Naive B cell (primary cell): ENCODE results near the gene EML4. TPM values are rescaled to one million over a fixed set of nuclear protein-coding genes. Genes with fewer than 3 reads are reported as not detected.

ENCODE experiments used
- ATAC-seq, 2 donors: fragments of 150-1000 bp; cut with Tn5 transposase; 2 replicates each; pipeline ENCODE4 v1.10.0; 2021; ENCODE audit warnings: low read depth in 2 of 2, mild to moderate bottlenecking in 2 of 2, moderate library complexity in 2 of 2
- DNase-seq: peaks from one replicate; pipeline ENCODE4 v3.0.0; 2022
- H3K27ac Mint-ChIP-seq, 6 donors: one replicate each; pipeline ENCODE4 v1.8.0; 2020 to 2022; ENCODE audit warnings: mild to moderate bottlenecking in 6 of 6, mixed read lengths in 6 of 6, moderate library complexity in 5 of 6, inconsistent platforms in 2 of 6
- H3K27me3 Mint-ChIP-seq, 3 donors: one replicate each; pipeline ENCODE4 v1.8.0; 2021 to 2022; ENCODE audit warnings: mixed read lengths in 3 of 3, mild to moderate bottlenecking in 1 of 3
- H3K36me3 Mint-ChIP-seq, 2 donors: one replicate each; pipeline ENCODE4 v1.8.0; 2020 to 2022; ENCODE audit warnings: mixed read lengths in 2 of 2, inconsistent platforms in 1 of 2, mild to moderate bottlenecking in 1 of 2
- H3K4me1 Mint-ChIP-seq, 3 donors: one replicate each; pipeline ENCODE4 v1.8.0; 2020 to 2022; ENCODE audit warnings: mixed read lengths in 3 of 3, inconsistent platforms in 1 of 3, mild to moderate bottlenecking in 1 of 3, moderate library complexity in 1 of 3
- H3K4me3 Mint-ChIP-seq, 8 donors: one replicate each; pipeline ENCODE4 v1.8.0; 2020 to 2022; ENCODE audit warnings: mild to moderate bottlenecking in 8 of 8, mixed read lengths in 8 of 8, moderate library complexity in 8 of 8, inconsistent platforms in 2 of 8
- H3K9me3 Mint-ChIP-seq, 7 donors: one replicate each; pipeline ENCODE4 v1.8.0; 2020 to 2022; ENCODE audit warnings: mixed read lengths in 7 of 7, mild to moderate bottlenecking in 5 of 7, inconsistent platforms in 2 of 7, moderate library complexity in 1 of 7
- polyA plus RNA-seq, 6 donors: library from polyadenylated mRNA; unstranded; fragments of 300-500 nt; fragmentation: Illumina TruSeq; gene quantifications; one replicate each; pipeline ENCODE4 v1.2.3, GENCODE V29; 2021; ENCODE audit warnings: low read depth in 6 of 6

Gene EML4
- polyA plus RNA-seq, 6 donors from 2014 or later, result 33.3 to 77.6 (median 62.5) TPM

DNA sequence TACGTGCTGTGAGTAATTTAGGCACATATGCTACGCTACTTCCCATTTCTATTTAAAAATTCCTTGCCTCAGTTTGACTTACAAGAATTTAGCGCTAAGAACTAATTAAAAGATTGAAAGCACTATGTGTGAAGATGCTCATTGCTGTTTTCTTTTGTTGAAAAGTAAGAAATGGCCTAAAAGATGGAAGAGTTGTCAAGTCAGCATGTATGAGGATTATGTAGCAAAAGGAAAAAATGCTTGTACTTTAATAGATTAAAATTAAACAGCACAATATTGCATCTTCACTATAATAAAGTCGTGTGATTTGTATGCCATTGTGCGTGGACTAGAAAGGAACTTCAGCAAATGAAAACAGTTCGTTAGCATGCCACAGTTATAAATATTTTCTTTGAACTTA is 114.9 kb downstream of the EML4 start:
- Mint-ChIP-seq H3K4me1 (no peaks in the 10 kb centered on the region), H3K27ac (peak overlapping the region in 2 of 6 donors; percentile 67 to 69), H3K9me3 (no peaks in the 10 kb centered on the region), H3K4me3 (no peak overlapping the region), H3K36me3 (peaks cover 20% of the 10 kb centered on the region in 2 donors), H3K27me3 (no peaks in the 10 kb centered on the region)
- DNase-seq, result no peak
- no peak for ATAC-seq

DNA sequence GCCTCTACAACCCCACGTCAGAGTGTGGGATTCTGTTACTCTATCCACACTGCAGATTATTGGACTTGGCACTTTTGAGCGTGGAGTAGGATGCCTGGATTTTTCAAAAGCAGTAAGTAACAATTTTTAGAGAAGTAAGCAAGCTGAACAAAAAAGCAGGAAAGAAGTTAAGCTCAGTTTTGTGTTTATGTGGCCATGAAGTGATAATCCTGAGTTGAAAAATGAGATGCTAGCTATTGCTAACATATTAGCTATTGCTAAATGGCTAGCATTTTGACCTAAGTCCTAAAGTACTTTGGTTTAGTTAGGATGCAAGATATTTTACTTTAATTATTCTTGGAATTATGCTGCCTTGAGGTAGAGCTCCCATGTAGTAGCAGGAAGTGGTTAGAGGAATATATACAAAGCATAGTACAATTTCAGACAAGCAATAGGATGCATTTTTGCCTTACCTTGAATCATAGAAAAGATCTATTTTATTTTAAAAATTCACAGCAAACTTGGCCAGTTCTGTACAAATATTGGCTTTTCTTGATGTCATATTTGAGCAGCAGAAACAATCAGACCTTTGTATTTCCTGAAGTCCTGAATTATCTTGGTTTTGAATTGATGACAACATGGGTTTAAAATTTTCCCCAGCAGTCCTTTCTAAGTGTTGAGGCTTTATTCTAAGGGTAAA is 117.3 kb downstream of the EML4 start:
- peak overlapping the region in 1 of 6 donors; percentile 24 for H3K27ac Mint-ChIP-seq
- peaks cover 27 to 29% of the 10 kb centered on the region in 2 donors for H3K36me3 Mint-ChIP-seq
- no peaks in the 10 kb centered on the region for H3K27me3 Mint-ChIP-seq
- ATAC-seq, result no peak
- H3K4me1 Mint-ChIP-seq, result no peaks in the 10 kb centered on the region
- no peak for DNase-seq
- H3K9me3 Mint-ChIP-seq, result no peaks in the 10 kb centered on the region
- no peak overlapping the region for H3K4me3 Mint-ChIP-seq

DNA sequence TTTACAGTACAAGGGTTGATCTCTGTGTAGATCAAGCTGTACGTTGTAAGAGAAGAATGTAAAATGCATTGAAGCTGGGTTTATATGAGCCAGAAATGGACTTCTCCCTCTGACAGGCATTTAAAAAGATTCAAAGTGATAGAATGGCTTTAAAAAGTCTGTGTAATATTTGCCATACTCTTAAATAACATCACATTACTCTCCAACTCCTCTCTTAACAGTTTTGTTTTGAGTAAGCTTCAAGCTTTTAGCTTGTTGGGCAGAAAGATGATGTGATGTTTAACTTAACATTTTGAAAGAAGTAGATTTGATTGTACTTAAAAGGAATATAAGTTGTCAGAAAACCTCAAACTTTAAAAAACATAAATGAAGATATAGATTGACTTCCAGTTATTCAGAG is 119.7 kb downstream of the EML4 start:
- DNase-seq (no peak), ATAC-seq (no peak)
- Mint-ChIP-seq H3K4me3 (no peak overlapping the region), H3K4me1 (no peaks in the 10 kb centered on the region), H3K36me3 (peaks cover 28 to 30% of the 10 kb centered on the region in 2 donors), H3K27me3 (no peaks in the 10 kb centered on the region), H3K9me3 (no peaks in the 10 kb centered on the region), H3K27ac (peak overlapping the region in 1 of 6 donors; percentile 7)

DNA sequence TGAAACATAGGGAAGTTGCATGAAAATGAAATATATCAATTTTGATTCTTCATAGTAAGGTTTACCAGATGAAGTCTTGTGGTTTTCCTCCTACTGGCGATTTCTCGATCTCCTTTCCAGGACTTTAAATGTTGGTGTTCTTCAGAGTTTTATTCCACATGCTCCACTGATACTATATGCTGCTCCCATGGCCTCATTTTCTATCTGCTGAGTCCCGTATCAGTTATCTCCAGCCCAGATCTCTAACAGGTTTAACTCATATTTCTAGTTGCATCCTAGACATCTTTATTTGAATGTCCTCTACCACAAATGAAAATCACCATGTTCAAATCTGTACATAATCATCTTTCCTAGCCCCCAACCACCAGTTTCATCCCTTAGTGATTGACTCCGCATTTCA is 120.1 kb downstream of the EML4 start:
- Mint-ChIP-seq H3K27ac (peak overlapping the region in 2 of 6 donors; percentile 2 to 7), H3K27me3 (no peaks in the 10 kb centered on the region), H3K4me3 (no peak overlapping the region), H3K4me1 (no peaks in the 10 kb centered on the region), H3K9me3 (no peaks in the 10 kb centered on the region), H3K36me3 (peaks cover 26 to 28% of the 10 kb centered on the region in 2 donors)
- ATAC-seq (no peak), DNase-seq (no peak)

DNA sequence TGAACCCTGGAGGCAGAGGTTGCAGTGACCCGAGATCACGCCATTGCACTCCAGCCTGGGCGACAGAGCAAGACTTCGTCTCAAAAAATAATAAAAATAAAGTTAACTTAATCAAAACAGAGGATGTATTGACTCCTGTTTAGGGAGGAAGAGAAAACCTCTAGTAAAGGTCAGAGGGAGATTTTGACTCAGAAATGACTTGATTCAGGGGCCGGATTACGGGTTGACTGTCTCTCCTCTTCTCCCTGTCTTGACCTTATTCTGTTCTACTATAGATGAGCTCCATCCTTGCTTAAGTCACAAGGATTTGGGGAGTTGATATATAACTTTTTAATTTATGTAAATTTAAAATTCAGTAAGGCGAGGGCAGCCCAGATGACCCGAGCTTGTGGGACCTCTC is 120.9 kb downstream of the EML4 start:
- Mint-ChIP-seq H3K36me3 (peaks cover 27 to 28% of the 10 kb centered on the region in 2 donors), H3K4me1 (peaks cover 0 to 2% (median under 1%) of the 10 kb centered on the region in 3 donors), H3K27me3 (no peaks in the 10 kb centered on the region), H3K4me3 (no peak overlapping the region), H3K27ac (peak overlapping the region in 1 of 6 donors; percentile 2), H3K9me3 (no peaks in the 10 kb centered on the region)
- DNase-seq, result no peak
- ATAC-seq, result no peak

DNA sequence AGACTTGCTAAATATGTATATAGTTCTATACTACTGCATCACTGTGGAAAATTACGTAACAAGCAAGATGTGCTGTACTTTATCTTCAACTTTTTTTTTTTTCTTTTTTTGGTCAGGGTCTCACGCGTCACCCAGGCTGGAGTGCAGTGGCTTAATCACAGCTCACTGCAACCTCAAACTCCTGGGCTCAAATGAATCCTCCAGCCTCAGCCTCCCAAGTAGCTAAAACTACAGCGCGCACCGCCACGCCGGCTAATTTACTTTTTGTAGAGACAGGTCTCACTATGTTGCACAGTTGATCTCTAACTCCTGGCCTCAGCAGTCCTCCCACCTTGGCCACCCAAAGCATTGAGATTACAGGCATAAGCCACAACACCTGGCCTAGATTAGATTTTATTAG is 123.9 kb downstream of the EML4 start:
- Mint-ChIP-seq H3K4me3 (no peak overlapping the region), H3K36me3 (peaks cover 29 to 41% of the 10 kb centered on the region in 2 donors), H3K27ac (peak overlapping the region in 3 of 6 donors; percentile 36 to 76 (median 56)), H3K27me3 (no peaks in the 10 kb centered on the region), H3K9me3 (no peaks in the 10 kb centered on the region), H3K4me1 (peaks cover 15 to 23% (median 16%) of the 10 kb centered on the region in 3 donors)
- no peak for DNase-seq
- no peak for ATAC-seq

DNA sequence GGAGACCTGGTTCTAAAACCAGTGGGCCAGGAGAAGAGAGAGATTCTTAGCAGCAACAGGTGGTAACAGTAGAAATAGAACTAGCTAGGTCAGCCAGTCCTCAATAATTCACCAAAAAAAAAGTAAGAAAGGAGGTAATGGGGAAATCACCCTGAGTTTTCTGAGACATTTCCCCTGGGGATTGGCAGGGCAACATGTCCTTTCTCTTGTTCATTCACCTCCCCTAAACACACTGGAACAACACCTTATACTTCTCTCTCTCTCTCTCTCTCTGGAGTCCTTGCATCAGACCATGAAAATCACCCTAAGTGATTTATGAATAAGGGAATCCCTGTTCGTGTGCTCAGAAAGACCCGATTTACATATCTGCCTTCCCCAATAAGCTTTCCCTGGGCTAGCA is 127.1 kb downstream of the EML4 start:
- Mint-ChIP-seq H3K36me3 (peaks cover 22 to 40% of the 10 kb centered on the region in 2 donors), H3K4me1 (peaks cover 15 to 23% (median 16%) of the 10 kb centered on the region in 3 donors), H3K9me3 (no peaks in the 10 kb centered on the region), H3K4me3 (peak overlapping the region in 4 of 8 donors; percentile 0 to 60 (median 8)), H3K27ac (peak overlapping the region in 5 of 6 donors; percentile 2 to 84 (median 31)), H3K27me3 (no peaks in the 10 kb centered on the region)
- DNase-seq (peak; percentile 14), ATAC-seq (peak; percentile 63 to 69)

DNA sequence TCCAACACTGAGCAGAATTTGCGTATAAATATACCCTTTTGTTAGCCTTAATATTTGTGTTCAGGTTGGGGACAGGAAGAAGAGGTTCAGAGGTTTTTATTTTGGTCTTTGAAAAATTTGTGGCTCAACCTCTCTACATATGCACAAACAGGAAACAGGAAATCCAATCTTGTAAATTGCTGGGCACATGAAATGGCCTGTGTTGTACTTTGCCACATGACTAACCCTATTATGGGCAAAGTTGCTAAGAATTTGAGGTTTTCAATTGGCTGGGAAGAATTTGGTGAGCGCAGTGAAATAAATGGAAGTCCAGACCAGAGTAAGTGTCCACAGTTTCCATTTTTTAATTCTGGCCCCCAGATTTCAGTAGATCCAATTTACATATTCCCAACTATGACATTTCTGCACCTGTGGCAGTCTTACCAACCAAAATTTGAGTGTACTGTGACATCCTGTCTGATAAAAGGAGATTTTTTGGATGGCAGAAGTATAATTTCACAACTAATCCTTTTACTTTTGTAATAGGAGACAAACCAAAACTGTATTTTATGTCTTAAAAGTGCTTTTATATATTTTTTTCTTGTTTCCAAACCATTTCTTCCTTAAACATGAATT is 128.3 kb downstream of the EML4 start:
- H3K4me1 Mint-ChIP-seq, result peaks cover 15 to 23% (median 16%) of the 10 kb centered on the region in 3 donors
- H3K27me3 Mint-ChIP-seq, result no peaks in the 10 kb centered on the region
- no peaks in the 10 kb centered on the region for H3K9me3 Mint-ChIP-seq
- H3K4me3 Mint-ChIP-seq, result peak overlapping the region in 5 of 8 donors; percentile 32 to 75 (median 43)
- peak overlapping the region; percentile 20 to 78 (median 63) for H3K27ac Mint-ChIP-seq
- peaks cover 20 to 36% of the 10 kb centered on the region in 2 donors for H3K36me3 Mint-ChIP-seq
- DNase-seq, result no peak
- peak; percentile 34 to 35 for ATAC-seq

DNA sequence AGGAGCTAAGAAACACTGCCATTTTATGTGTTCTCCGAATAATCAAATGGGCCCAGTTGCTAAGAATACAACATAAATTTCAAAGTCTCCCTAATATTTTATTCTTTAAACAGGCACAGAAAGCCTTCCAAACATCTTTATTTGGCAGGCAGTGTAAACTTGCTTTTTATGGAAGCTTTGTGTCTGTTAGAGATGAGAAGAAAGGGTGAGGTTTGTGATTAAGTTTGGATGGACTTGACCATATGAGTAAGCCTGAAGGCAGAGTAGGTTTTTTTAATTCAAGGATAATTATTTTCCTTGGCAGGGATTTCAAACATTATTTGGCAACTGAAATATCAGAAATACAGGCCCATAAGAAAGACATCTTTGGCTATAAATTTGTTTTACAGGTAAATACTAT is 129.0 kb downstream of the EML4 start:
- ATAC-seq (no peak), DNase-seq (no peak)
- H3K36me3 Mint-ChIP-seq, result peaks cover 18 to 38% of the 10 kb centered on the region in 2 donors
- peaks cover 15 to 23% (median 16%) of the 10 kb centered on the region in 3 donors for H3K4me1 Mint-ChIP-seq
- H3K4me3 Mint-ChIP-seq, result no peak overlapping the region
- H3K9me3 Mint-ChIP-seq, result no peaks in the 10 kb centered on the region
- peak overlapping the region in 5 of 6 donors; percentile 43 to 83 (median 75) for H3K27ac Mint-ChIP-seq
- H3K27me3 Mint-ChIP-seq, result no peaks in the 10 kb centered on the region

DNA sequence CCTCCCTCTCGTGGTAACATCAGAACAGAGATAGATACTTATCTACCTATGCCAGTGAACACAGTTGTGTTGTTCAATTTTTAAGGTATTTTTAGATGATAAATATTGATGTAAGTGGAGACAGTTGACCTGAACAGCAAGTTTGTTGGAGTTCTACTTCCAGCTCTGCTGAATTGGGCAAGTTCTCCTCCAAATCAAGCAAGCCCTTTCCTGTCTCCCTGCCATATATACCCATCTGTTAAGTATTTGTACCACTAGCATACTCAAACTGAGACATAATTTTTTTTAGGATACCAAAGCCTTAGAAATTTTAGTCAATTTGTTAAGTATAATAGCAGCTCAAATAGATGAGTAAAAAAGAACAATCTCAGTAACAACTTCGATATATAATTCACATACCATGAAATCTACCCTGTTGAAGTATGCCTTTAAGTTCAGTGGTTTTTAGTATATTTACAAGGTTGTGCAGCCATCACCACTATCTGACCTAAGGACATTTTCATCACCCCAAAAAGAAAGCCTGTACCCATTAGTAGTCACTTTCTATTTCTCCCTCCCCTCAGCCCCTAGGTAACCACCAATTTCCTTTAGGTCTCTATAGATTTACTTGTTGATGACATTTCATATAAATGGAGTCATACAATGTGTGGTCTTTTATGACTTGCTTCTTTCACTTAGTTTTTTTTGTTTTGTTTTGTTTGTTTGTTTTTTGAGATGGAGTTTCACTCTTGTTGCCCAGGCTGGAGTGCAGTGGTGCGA is 130.0 kb downstream of the EML4 start:
- H3K4me1 Mint-ChIP-seq, result peaks cover 15 to 23% (median 16%) of the 10 kb centered on the region in 3 donors
- no peak for DNase-seq
- H3K9me3 Mint-ChIP-seq, result no peaks in the 10 kb centered on the region
- H3K27ac Mint-ChIP-seq, result peak overlapping the region in 4 of 6 donors; percentile 5 to 81 (median 59)
- no peaks in the 10 kb centered on the region for H3K27me3 Mint-ChIP-seq
- no peak overlapping the region for H3K4me3 Mint-ChIP-seq
- ATAC-seq, result no peak
- H3K36me3 Mint-ChIP-seq, result peaks cover 24 to 39% of the 10 kb centered on the region in 2 donors

DNA sequence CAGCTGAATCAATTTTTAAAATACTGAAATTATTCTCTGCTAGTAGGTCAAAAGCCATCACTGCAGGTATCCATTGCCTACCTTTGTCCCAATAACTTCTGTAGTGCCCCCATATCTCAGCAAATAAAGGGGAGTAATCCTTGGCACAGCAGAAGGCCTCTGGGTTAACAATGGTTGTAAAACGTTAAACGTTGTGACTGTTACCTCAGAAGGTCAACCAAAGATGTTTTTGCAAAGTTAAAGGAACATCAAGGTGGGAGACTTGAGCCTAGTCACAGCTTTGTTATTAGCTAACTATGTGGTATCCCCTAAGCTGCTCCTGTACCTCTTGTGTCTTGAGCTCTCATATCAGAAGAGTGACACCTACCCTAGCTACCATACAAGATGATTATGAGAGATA is 131.4 kb downstream of the EML4 start:
- DNase-seq (no peak), ATAC-seq (no peak)
- no peak overlapping the region for H3K4me3 Mint-ChIP-seq
- no peaks in the 10 kb centered on the region for H3K27me3 Mint-ChIP-seq
- H3K27ac Mint-ChIP-seq, result no peak overlapping the region
- H3K4me1 Mint-ChIP-seq, result peaks cover 12 to 21% (median 16%) of the 10 kb centered on the region in 3 donors
- peaks cover 24 to 34% of the 10 kb centered on the region in 2 donors for H3K36me3 Mint-ChIP-seq
- no peaks in the 10 kb centered on the region for H3K9me3 Mint-ChIP-seq

DNA sequence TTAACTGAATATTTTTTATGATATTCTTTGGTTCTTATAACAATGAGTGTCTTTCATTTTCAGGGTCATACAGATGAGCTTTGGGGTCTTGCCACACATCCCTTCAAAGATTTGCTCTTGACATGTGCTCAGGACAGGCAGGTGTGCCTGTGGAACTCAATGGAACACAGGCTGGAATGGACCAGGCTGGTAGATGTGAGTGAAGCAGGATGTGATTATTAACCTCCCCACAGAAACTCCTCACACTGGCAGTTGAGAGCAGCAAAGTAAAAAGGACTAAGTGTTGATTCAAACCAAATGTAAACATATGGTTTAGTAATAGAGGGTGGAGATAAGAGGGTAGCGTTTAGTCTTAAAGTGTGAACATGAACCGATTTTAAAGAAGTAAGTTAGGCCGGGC is 134.1 kb downstream of the EML4 start:
- Mint-ChIP-seq H3K4me1 (peaks cover 0 to 4% (median 0%) of the 10 kb centered on the region in 3 donors), H3K4me3 (no peak overlapping the region), H3K36me3 (peaks cover 24 to 26% of the 10 kb centered on the region in 2 donors), H3K27me3 (no peaks in the 10 kb centered on the region), H3K9me3 (no peaks in the 10 kb centered on the region), H3K27ac (peak overlapping the region in 3 of 6 donors; percentile 39 to 85 (median 42))
- DNase-seq (no peak), ATAC-seq (no peak)

DNA sequence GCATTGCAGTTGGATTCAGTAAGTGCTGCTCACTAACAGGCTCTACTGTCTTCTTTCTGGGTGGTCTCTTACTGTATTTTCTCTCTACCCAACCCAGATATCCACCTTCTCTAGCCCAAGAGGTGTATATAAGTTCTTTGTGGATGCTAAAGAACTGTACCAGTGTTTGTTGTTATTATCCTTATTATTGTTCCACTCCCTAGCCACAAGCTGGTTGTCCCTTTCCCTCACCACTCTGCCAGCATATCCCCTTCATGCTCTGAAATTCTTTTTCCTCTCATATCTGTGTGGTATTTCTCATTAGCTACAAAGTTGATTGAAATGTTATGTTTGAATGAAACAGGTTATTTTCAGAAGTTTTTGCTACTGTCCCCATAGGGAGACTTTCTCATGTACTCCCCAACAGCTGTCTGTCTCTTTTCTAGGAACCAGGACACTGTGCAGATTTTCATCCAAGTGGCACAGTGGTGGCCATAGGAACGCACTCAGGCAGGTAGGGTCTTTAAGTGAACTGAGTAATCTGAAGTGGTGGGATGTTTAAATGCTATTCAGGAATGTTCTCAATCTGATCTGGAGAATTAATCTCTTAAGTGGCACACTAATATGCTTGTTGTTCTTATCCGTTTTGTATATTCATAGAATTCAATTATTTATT is 135.0 kb downstream of the EML4 start:
- H3K4me1 Mint-ChIP-seq, result peaks cover 0 to 4% (median 0%) of the 10 kb centered on the region in 3 donors
- DNase-seq, result no peak
- H3K36me3 Mint-ChIP-seq, result peaks cover 24 to 26% of the 10 kb centered on the region in 2 donors
- no peaks in the 10 kb centered on the region for H3K27me3 Mint-ChIP-seq
- H3K4me3 Mint-ChIP-seq, result no peak overlapping the region
- ATAC-seq, result no peak
- H3K9me3 Mint-ChIP-seq, result no peaks in the 10 kb centered on the region
- peak overlapping the region in 3 of 6 donors; percentile 9 to 52 (median 42) for H3K27ac Mint-ChIP-seq
